Natural killer cell treated with Interleukin-12 subunit alpha and Interleukin-12 subunit beta and Interleukin-15 and Interleukin-18, amount 100 ng/mL, for 72 hours (primary cell): ENCODE measurements around the gene ADCY9. TPM values are rescaled to one million over a fixed set of nuclear protein-coding genes. Genes with fewer than 3 reads are reported as not detected.
"Not testable (repeated sequence)": the region's sequence is repeated elsewhere in the genome, so short reads cannot be mapped to it uniquely, and the experiment has no call there.

Source experiments
- ATAC-seq, 2 donors: fragments of 150-1000 bp; cut with Tn5 transposase in 1 of 2; sonication (Bioruptor Pico), chemical (Tn5 transposase) in 1 of 2; 2 replicates each; pipeline ENCODE4 v1.10.0; 2021
- DNase-seq: peaks from one replicate; pipeline ENCODE4 v3.0.0; 2022; ENCODE audit warnings: low spot score
- H3K27ac Mint-ChIP-seq, 2 donors: 1 replicate in 1 of 2; 2 replicates in 1 of 2; pipeline ENCODE4 v1.8.0; 2022; ENCODE audit warnings: mixed read lengths in 2 of 2, mild to moderate bottlenecking in 1 of 2, moderate library complexity in 1 of 2
- H3K27me3 Mint-ChIP-seq, 2 donors: 1 replicate in 1 of 2; 2 replicates in 1 of 2; pipeline ENCODE4 v1.8.0; 2022; ENCODE audit warnings: mixed read lengths in 2 of 2
- H3K36me3 Mint-ChIP-seq: one replicate; pipeline ENCODE4 v1.8.0; 2022; ENCODE audit warnings: mixed read lengths
- H3K4me1 Mint-ChIP-seq, 2 donors: 1 replicate in 1 of 2; 2 replicates in 1 of 2; pipeline ENCODE4 v1.8.0; 2022; ENCODE audit warnings: low read depth in 2 of 2, mixed read lengths in 2 of 2, mild to moderate bottlenecking in 1 of 2
- H3K4me3 Mint-ChIP-seq: one replicate; pipeline ENCODE4 v1.8.0; 2022; ENCODE audit warnings: mixed read lengths
- H3K9me3 Mint-ChIP-seq: 2 replicates; pipeline ENCODE4 v1.8.0; 2022; ENCODE audit warnings: mixed read lengths
- total RNA-seq, 2 donors: library from RNA; stranded (reverse); gene quantifications; one replicate each; pipeline ENCODE4 v1.2.3, GENCODE V29; 2022

The ADCY9 gene
- total RNA-seq, 2 donors from 2014 or later: 11.1 to 23.6 TPM

- Mint-ChIP-seq H3K9me3 (no peaks in the 10 kb centered on the region), H3K4me3 (no peak overlapping the region), H3K36me3 (no peaks in the 10 kb centered on the region), H3K4me1 (peaks cover 10 to 19% of the 10 kb centered on the region in 2 donors), H3K27ac (peak overlapping the region in 1 of 2 donors; percentile 11), H3K27me3 (peaks cover 0 to 3% of the 10 kb centered on the region in 2 donors)
- ATAC-seq (no peak), DNase-seq (peak; percentile 60)
These were observed 151.5 kb downstream of the ADCY9 start for GRCh38 chr16:3964686-3965290.

GRCh38 chr16:3963886-3964685 is 152.2 kb downstream of the ADCY9 start:
- peaks cover 0 to 3% of the 10 kb centered on the region in 2 donors for H3K27me3 Mint-ChIP-seq
- H3K27ac Mint-ChIP-seq: peak overlapping the region; percentile 49 to 88

GRCh38 chr16:3963203-3963602 is 153.0 kb downstream of the ADCY9 start:
- Mint-ChIP-seq H3K9me3 (no peaks in the 10 kb centered on the region), H3K36me3 (no peaks in the 10 kb centered on the region), H3K4me3 (peak overlapping the region; percentile 9), H3K27ac (peak overlapping the region; percentile 49 to 88), H3K27me3 (peaks cover 0 to 3% of the 10 kb centered on the region in 2 donors), H3K4me1 (peaks cover 10 to 19% of the 10 kb centered on the region in 2 donors)
- ATAC-seq (no peak), DNase-seq (peak; percentile 56)

More at GRCh38 chr16:3963886-3964685, 152.2 kb downstream of the ADCY9 start:
- H3K36me3 Mint-ChIP-seq: no peaks in the 10 kb centered on the region
- DNase-seq (peak; percentile 52), ATAC-seq (no peak)
- peaks cover 10 to 19% of the 10 kb centered on the region in 2 donors for H3K4me1 Mint-ChIP-seq
- H3K9me3 Mint-ChIP-seq: no peaks in the 10 kb centered on the region
- H3K4me3 Mint-ChIP-seq: no peak overlapping the region

- Mint-ChIP-seq H3K27me3 (peaks cover 0 to 8% of the 10 kb centered on the region in 2 donors), H3K9me3 (no peaks in the 10 kb centered on the region), H3K27ac (peak overlapping the region in 1 of 2 donors; percentile 80), H3K36me3 (no peaks in the 10 kb centered on the region), H3K4me3 (peak overlapping the region; percentile 58), H3K4me1 (peaks cover 10 to 19% of the 10 kb centered on the region in 2 donors)
- ATAC-seq: no peak
- DNase-seq: peak; percentile 44
These were observed 154.8 kb downstream of the ADCY9 start for GRCh38 chr16:3961449-3961849.

- not testable (repeated sequence) for H3K9me3 Mint-ChIP-seq, ATAC-seq, H3K27me3 Mint-ChIP-seq, H3K36me3 Mint-ChIP-seq, H3K4me3 Mint-ChIP-seq
- H3K4me1 Mint-ChIP-seq: peaks cover 10 to 19% of the 10 kb centered on the region in 2 donors
- peak; percentile 38 for DNase-seq
- peak overlapping the region in 1 of 2 donors; percentile 80 for H3K27ac Mint-ChIP-seq
These were observed 156.2 kb downstream of the ADCY9 start for GRCh38 chr16:3959926-3960590.

- Mint-ChIP-seq H3K4me1 (peaks cover 10 to 19% of the 10 kb centered on the region in 2 donors), H3K4me3 (no peak overlapping the region), H3K27me3 (peaks cover 6 to 11% of the 10 kb centered on the region in 2 donors), H3K27ac (no peak overlapping the region), H3K36me3 (no peaks in the 10 kb centered on the region), H3K9me3 (no peaks in the 10 kb centered on the region)
- ATAC-seq (no peak), DNase-seq (no peak)
These were observed 157.1 kb downstream of the ADCY9 start for GRCh38 chr16:3959148-3959547.

GRCh38 chr16:3957344-3957980 is 158.8 kb downstream of the ADCY9 start:
- ATAC-seq (no peak), DNase-seq (peak; percentile 47)
- peak overlapping the region in 1 of 2 donors; percentile 23 for H3K27ac Mint-ChIP-seq
- H3K36me3 Mint-ChIP-seq: no peaks in the 10 kb centered on the region
- peaks cover 0 to 4% of the 10 kb centered on the region in 2 donors for H3K4me1 Mint-ChIP-seq
- no peak overlapping the region for H3K4me3 Mint-ChIP-seq
- H3K9me3 Mint-ChIP-seq: no peaks in the 10 kb centered on the region
- H3K27me3 Mint-ChIP-seq: peaks cover 7 to 8% of the 10 kb centered on the region in 2 donors

GRCh38 chr16:3954411-3954921 is 161.8 kb downstream of the ADCY9 start:
- DNase-seq (peak; percentile 13), ATAC-seq (peak in 1 of 2 donors; percentile 24)
- Mint-ChIP-seq H3K4me3 (no peak overlapping the region), H3K9me3 (no peaks in the 10 kb centered on the region), H3K36me3 (no peaks in the 10 kb centered on the region), H3K27ac (no peak overlapping the region), H3K27me3 (peaks cover 7 to 8% of the 10 kb centered on the region in 2 donors), H3K4me1 (no peaks in the 10 kb centered on the region)

- Mint-ChIP-seq H3K36me3 (no peaks in the 10 kb centered on the region), H3K9me3 (no peaks in the 10 kb centered on the region), H3K4me1 (no peaks in the 10 kb centered on the region), H3K4me3 (no peak overlapping the region), H3K27ac (no peak overlapping the region), H3K27me3 (peaks cover 7 to 8% of the 10 kb centered on the region in 2 donors)
- ATAC-seq: peak; percentile 20 to 31
- peak; percentile 41 for DNase-seq
These were observed 162.4 kb downstream of the ADCY9 start for GRCh38 chr16:3953728-3954410.

- DNase-seq (peak; percentile 32), ATAC-seq (no peak)
- H3K9me3 Mint-ChIP-seq: no peaks in the 10 kb centered on the region
- H3K27ac Mint-ChIP-seq: no peak overlapping the region
- no peak overlapping the region for H3K4me3 Mint-ChIP-seq
- H3K27me3 Mint-ChIP-seq: peaks cover 7 to 8% of the 10 kb centered on the region in 2 donors
- no peaks in the 10 kb centered on the region for H3K4me1 Mint-ChIP-seq
- H3K36me3 Mint-ChIP-seq: no peaks in the 10 kb centered on the region
These were observed 163.5 kb downstream of the ADCY9 start for GRCh38 chr16:3952737-3953131.

GRCh38 chr16:3951861-3952736 is 164.1 kb downstream of the ADCY9 start:
- Mint-ChIP-seq H3K27ac (no peak overlapping the region), H3K4me3 (no peak overlapping the region), H3K4me1 (no peaks in the 10 kb centered on the region), H3K36me3 (no peaks in the 10 kb centered on the region), H3K27me3 (peaks cover 5 to 7% of the 10 kb centered on the region in 2 donors), H3K9me3 (no peaks in the 10 kb centered on the region)
- ATAC-seq (no peak), DNase-seq (no peak)

GRCh38 chr16:3951380-3951779 is 164.9 kb downstream of the ADCY9 start:
- not testable (repeated sequence) for ATAC-seq, DNase-seq, H3K9me3 Mint-ChIP-seq, H3K27me3 Mint-ChIP-seq, H3K27ac Mint-ChIP-seq, H3K36me3 Mint-ChIP-seq, H3K4me1 Mint-ChIP-seq, H3K4me3 Mint-ChIP-seq
